HUES6 (cell line): ENCODE results near the gene EFNB2.

ENCODE experiments used
- H3K27ac ChIP-seq: 2 replicates; pipeline ENCODE4 v1.7.0; 2013; ENCODE audit warnings: low read depth, mild to moderate bottlenecking, low read length, inconsistent platforms
- H3K27me3 ChIP-seq: 2 replicates; pipeline ENCODE4 v1.6.1; 2013; ENCODE audit warnings: low read length; ENCODE audit not compliant: control insufficient read depth, insufficient read depth
- H3K36me3 ChIP-seq: 2 replicates; pipeline ENCODE4 v1.6.1; 2013; ENCODE audit warnings: low read length; ENCODE audit not compliant: control insufficient read depth, insufficient read depth
- H3K4me1 ChIP-seq: 2 replicates; pipeline ENCODE4 v1.6.1; 2013; ENCODE audit warnings: low read length; ENCODE audit not compliant: control insufficient read depth, insufficient read depth
- H3K4me3 ChIP-seq: 2 replicates; pipeline ENCODE4 v1.5.1; 2013; ENCODE audit warnings: low read depth, low read length
- H3K9ac ChIP-seq: one replicate; pipeline ENCODE4 v1.6.1; 2013; ENCODE audit warnings: mild to moderate bottlenecking, low read length
- H3K9me3 ChIP-seq: 2 replicates; pipeline ENCODE4 v1.6.1; 2013; ENCODE audit warnings: low read depth, low read length; ENCODE audit not compliant: control insufficient read depth, insufficient read depth

EFNB2 gene

DNA sequence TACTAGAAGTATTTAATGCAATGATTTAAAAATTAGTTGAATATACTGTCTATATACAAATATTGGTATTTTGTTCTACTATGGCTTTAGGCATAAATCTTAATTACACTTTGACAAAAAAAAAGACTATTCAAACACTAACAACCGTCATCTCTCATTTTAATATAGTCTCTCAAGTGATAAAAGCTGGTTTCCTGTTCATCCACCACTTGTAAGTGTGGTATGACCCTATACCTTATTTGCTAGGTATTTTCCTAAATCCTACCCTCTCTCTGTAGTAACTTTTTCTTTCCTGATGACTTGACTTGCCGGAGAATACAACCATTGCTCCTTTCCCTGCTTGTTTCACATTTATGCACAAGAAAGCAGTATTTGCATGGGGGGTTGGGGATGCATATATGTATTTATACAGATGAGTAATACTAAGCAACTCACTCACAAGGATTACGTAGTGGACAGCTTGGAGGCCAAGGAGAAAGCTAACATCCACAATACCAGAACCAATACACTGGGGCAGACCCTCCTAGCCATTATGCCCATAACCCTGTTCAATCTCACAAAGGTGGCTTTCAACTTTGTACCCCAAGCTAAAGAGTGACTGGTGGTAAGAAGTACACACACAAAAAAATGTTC is 12.7 kb upstream of the EFNB2 start:
- no peaks in the 10 kb centered on the region for H3K4me1 ChIP-seq
- H3K9me3 ChIP-seq: no peaks in the 10 kb centered on the region
- H3K27me3 ChIP-seq: no peaks in the 10 kb centered on the region
- H3K4me3 ChIP-seq: no peak overlapping the region
- H3K36me3 ChIP-seq: peaks cover 95% of the 10 kb centered on the region
- H3K9ac ChIP-seq: no peak overlapping the region
- no peak overlapping the region for H3K27ac ChIP-seq

DNA sequence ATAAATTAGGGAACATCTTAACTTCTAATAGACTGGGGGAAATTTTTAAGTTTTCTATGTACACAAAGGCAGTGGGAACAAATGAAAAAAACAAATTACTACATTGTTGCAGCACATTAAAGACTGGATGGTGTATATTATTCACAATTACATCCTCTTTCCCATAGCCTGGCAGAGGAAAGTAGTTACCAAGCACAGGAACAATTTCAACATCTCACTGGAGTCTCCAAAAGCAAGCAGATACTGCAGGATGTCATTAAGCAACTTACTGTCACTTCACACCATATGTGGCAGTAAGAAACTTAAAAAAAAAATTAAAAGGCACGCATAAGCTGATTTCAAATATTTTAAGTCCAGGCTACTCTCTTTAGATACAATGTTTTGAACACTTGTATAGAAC is 6.4 kb upstream of the EFNB2 start:
- Histone ChIP-seq H3K36me3 (peaks cover 60% of the 10 kb centered on the region), H3K27ac (no peak overlapping the region), H3K27me3 (no peaks in the 10 kb centered on the region), H3K4me3 (no peak overlapping the region), H3K4me1 (peaks cover 4% of the 10 kb centered on the region; the same call in 1 of the 2 replicates), H3K9me3 (no peaks in the 10 kb centered on the region), H3K9ac (no peak overlapping the region)

DNA sequence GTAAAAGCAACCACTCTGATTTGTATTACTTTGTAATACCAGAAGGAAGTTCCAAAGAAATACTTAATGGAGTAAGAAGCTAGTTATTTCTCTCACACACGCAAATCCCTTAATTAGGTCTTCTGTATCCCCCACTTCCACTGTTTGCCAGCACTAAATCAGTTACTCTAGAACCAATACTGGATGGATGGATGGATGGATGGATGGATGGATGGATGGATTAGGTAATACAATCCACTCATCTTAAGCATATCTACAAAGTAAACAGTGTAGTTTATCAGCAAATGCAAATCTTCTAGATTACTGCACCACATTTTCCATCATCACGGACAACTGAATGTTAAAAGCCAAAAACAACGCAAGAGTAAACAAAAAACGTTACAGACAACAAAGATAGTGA is 5.2 kb upstream of the EFNB2 start:
- no peak overlapping the region for H3K27ac ChIP-seq
- no peak overlapping the region for H3K4me3 ChIP-seq
- no peaks in the 10 kb centered on the region for H3K9me3 ChIP-seq
- H3K4me1 ChIP-seq: peaks cover 11% of the 10 kb centered on the region; the same call in 1 of the 2 replicates
- no peak overlapping the region for H3K9ac ChIP-seq
- peaks cover 49% of the 10 kb centered on the region for H3K36me3 ChIP-seq
- H3K27me3 ChIP-seq: no peaks in the 10 kb centered on the region

DNA sequence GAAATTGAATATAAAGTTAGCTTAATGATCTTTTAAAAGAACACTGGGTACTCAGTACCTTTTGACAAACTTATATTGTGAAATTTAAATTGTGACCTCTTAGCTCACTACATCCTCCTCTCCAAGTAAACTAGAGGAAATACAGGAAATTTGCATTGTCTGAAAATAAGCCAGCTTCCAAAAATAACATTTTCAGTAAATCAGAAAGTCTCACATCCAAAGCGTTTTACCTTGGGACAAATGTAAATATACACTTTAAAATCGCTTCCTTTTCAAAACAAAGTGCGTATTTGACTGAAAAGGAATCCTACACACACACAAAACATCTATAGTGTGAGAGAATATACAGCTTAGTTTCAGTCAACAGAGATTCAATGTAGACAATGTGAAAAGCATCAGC is 2.1 kb upstream of the EFNB2 start:
- H3K27me3 ChIP-seq: peaks cover 13% of the 10 kb centered on the region
- no peaks in the 10 kb centered on the region for H3K9me3 ChIP-seq
- peaks cover 11% of the 10 kb centered on the region; the same call in 1 of the 2 replicates for H3K4me1 ChIP-seq
- H3K27ac ChIP-seq: no peak overlapping the region
- peaks cover 18% of the 10 kb centered on the region for H3K36me3 ChIP-seq
- no peak overlapping the region for H3K4me3 ChIP-seq
- H3K9ac ChIP-seq: no peak overlapping the region

DNA sequence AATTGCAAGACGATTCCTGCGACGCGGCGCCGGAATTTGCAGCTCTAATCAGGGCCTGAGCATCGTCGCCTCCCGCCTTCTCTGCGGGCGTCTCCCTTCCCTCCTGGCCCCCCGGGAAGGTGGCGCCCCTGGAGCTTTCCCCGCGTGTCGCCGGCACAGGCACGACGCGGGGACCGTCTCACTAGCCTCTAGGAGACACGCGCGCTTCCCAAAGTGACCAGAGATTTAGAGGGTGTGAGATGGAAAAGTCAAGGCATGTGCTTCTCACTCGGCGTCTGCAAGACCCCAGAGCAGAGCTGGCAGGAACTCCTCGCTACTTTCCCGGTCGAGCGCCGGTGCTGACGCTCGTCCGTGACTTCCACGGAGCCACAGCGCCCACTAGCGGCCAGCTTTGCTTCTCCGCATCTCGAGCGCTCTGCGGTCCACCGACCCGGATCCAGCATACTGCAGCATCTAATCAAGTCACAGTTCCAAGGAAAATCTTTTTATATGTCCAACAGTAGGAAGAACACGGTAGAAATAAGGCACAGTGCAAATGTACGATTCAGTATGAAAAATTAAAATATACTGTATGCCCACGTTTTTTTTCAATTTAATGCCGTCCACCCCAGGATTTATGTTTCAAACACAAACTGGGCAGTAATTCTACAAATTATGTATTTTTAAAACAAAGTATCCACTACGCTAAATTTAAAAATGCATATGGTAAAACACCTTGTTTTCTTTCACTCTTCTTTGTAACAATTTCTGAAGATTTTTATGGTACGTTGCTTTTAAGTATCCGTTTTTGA is 977 bp upstream of the EFNB2 start:
- peak overlapping the region; percentile 72 for H3K9ac ChIP-seq
- no peaks in the 10 kb centered on the region for H3K9me3 ChIP-seq
- peaks cover 13% of the 10 kb centered on the region for H3K27me3 ChIP-seq
- peaks cover 10% of the 10 kb centered on the region for H3K36me3 ChIP-seq
- no peak overlapping the region for H3K27ac ChIP-seq
- H3K4me1 ChIP-seq: peaks cover 19% of the 10 kb centered on the region
- peak overlapping the region; percentile 67 for H3K4me3 ChIP-seq

DNA sequence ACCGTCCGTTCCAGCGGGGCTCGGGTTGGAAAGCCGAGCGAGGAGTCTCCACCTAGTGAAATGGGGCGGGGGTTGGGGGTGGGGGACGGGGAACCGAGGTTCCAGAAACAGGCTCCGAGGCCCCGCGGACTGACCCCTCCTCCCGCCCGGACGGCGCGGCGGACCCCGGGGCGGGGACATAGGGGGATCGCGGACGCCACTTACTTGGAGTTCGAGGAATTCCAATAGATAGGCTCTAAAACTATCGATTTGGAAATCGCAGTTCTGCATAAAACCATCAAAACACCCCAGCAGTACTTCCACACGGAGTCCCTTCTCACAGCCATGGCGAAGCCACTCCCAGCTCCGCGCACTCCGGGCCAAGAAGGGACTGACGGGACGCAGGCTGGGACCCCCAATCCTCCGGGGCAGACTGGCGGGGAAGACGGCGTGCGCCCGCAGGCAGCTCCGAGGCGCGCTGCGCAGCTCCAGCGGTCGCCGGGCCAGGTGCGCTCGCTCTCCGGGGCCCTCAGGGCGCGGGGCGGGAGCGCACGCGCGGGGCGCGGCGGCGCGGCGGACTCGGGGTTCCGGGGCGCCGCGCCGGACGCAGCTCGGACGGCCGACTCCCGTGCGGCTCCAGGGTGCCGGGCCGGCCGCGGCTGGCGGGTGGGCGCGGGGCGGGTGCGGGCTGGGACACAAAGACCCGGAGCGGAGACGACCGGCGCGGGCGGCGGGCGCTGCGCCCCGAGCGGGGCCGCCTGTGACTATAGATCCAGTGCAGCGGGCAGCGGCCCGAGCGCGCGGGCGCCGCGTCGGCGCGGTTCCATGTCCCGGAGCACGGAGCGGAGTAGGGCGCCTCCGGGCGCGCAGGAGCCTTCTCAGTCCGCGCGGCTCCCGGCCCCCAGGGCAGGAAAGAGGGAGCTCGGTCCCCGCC is 567 bp downstream of the EFNB2 start:
- Histone ChIP-seq H3K4me1 (peaks cover 35% of the 10 kb centered on the region), H3K9me3 (no peaks in the 10 kb centered on the region), H3K36me3 (no peaks in the 10 kb centered on the region), H3K27ac (no peak overlapping the region; the same call in 1 of the 2 replicates), H3K9ac (peak overlapping the region; percentile 86), H3K4me3 (peak overlapping the region; percentile 85), H3K27me3 (peaks cover 13% of the 10 kb centered on the region)

DNA sequence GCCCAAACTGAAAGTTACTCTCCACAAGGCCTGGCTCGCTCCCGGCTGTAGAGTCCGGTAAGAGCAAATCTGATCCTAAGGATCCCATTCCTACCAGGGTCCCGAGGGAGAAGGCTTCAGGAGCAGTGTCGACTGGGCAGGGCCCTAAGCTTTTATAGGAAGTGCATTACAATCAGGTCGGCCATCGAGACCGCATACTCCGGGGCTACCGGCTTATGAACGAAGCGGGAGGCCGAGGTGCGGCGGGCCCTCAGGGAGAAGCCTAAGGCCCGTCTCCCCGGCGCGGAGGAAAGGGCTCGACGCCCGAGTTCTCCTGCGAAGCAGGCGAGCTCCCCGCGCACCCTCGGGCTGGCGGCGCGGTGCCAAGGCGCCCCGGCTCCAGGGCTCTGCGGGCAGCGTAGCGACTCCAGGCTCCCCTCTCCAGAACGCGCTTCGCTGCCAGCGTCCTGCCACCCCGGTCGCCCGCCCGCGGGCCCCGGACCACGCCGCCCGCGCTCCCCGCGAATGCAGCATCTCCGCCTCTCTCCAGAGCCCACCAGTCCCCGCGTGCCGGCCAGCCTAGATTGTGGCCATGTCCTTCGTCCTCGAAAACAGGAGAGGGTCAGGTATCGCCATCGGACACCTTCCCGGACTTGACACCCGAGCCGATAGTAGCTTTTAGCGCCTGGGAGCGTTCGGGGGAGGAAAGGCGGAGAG is 1.4 kb downstream of the EFNB2 start:
- no peaks in the 10 kb centered on the region for H3K36me3 ChIP-seq
- H3K9me3 ChIP-seq: no peaks in the 10 kb centered on the region
- H3K27me3 ChIP-seq: peaks cover 13% of the 10 kb centered on the region
- H3K4me1 ChIP-seq: peaks cover 43% of the 10 kb centered on the region
- H3K27ac ChIP-seq: no peak overlapping the region; the same call in 1 of the 2 replicates
- peak overlapping the region; percentile 86 for H3K9ac ChIP-seq
- H3K4me3 ChIP-seq: peak overlapping the region; percentile 85

DNA sequence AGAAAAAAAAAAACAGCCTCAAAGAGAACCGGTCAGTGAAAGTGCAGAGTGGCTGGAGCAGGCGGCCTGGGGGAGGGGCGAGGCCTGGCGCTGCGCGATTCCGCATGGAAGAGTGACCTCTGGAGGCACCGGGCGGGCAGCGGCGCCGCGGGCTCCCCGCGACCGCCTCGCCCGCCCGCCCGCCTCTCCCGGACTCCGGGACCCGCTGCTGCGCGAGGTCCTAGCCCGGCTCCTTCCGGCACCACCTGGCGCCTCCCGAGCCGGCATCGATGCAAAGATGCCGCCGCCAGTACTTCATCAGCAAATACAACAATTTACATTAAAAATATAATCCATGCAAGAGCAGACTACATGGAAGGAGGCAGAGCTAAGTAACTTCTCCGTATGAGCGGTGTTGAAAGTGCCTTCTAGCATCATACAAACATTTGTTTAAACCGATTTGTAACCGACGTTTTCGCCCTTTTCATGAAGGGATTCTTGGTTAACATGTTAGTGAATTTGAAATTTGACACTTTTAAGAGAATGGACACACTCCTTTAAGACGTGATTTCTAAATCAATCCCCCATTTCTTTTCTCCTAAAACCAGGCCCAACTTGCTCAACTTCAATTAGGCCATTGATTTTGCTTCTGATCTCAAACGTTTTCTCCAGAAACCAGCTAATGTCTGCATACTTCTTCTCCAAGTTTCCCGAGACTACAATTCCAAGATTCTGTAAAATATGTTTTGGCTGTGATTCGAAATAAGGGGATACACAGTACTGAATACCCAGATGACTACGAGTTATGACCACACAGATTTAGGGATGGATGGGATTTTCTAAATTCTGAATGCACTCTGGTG is 2.1 kb downstream of the EFNB2 start:
- Histone ChIP-seq H3K9ac (peak overlapping the region; percentile 86), H3K4me3 (peak overlapping the region; percentile 85), H3K27me3 (peaks cover 13% of the 10 kb centered on the region), H3K9me3 (no peaks in the 10 kb centered on the region), H3K36me3 (no peaks in the 10 kb centered on the region), H3K27ac (no peak overlapping the region; the same call in 1 of the 2 replicates), H3K4me1 (peaks cover 50% of the 10 kb centered on the region)

DNA sequence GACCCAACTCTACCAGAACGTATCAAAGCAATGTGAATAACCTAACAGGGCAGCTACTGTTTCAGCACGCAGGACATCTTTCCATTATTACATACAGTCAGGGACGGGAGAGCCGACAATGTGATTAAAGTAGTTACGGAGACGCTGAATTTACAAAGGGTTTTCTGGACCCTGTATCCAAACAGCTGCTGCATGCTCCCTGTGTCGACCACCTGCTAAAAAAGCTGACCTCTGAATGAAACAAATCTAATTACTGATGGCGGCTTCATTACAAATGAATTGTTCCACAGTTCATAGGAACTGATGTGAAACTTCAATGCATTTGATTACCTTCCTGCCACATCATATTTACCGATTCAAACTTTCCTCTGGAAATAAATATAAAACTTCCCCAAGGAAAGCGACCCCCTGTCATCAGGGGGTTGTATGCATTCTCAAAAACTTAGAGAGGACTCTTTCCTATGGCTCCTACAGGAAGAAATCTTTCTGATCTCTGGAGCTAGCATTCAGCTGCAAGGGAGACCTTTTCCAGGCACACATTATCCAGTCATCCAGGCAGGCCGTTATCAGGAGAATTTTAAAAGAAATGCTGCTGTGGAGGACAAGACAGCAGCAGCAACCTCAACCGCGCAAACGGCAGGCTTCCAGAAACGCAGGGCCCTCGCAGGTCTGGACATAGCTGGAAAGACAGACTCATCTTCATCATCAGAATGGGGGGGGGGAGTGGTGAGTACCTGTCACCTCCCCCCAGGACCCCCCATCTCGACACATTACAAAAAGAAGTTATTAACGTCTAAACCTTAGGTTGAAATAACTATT is 3.1 kb downstream of the EFNB2 start:
- no peaks in the 10 kb centered on the region for H3K9me3 ChIP-seq
- peaks cover 58% of the 10 kb centered on the region for H3K4me1 ChIP-seq
- H3K27ac ChIP-seq: no peak overlapping the region
- peaks cover 13% of the 10 kb centered on the region for H3K27me3 ChIP-seq
- peak overlapping the region; percentile 85 for H3K4me3 ChIP-seq
- H3K9ac ChIP-seq: peak overlapping the region; percentile 47
- H3K36me3 ChIP-seq: no peaks in the 10 kb centered on the region
